GM12874 (cell line): ENCODE results near the gene DPP9.

ENCODE experiments used
- CTCF ChIP-seq: IDR thresholded peaks from 2 replicates; pipeline ENCODE4 v1.5.1; 2011; ENCODE audit warnings: low read depth, mild to moderate bottlenecking, control low read depth, low read length, moderate library complexity; ENCODE audit not compliant: insufficient read depth

DPP9 gene

GRCh38 chr19:4688587-4688986 lies 35.1 kb downstream of the DPP9 start:
- no peak for TF ChIP-seq CTCF

- no peak for TF ChIP-seq CTCF
Observed at GRCh38 chr19:4687396-4687795, 36.2 kb downstream of the DPP9 start.

GRCh38 chr19:4686700-4687099 lies 36.9 kb downstream of the DPP9 start:
- no peak for TF ChIP-seq CTCF

GRCh38 chr19:4684312-4685095 lies 39.1 kb downstream of the DPP9 start:
- no peak for TF ChIP-seq CTCF

GRCh38 chr19:4682417-4683200 lies 41.0 kb downstream of the DPP9 start:
- no peak for TF ChIP-seq CTCF

GRCh38 chr19:4678881-4679790 lies 44.5 kb downstream of the DPP9 start:
- TF ChIP-seq CTCF, result no peak

- peak; percentile 64; the same call in 1 of the 2 replicates for TF ChIP-seq CTCF
Observed at GRCh38 chr19:4676955-4677731, 46.5 kb downstream of the DPP9 start.
